Neutrophil (primary cell): ENCODE results near the gene PI4K2A.
A peak's percentile ranks its signal among the peaks of the same experiment; 100 is the strongest.
"Not testable (repeated sequence)": the region's sequence is repeated elsewhere in the genome, so short reads cannot be mapped to it uniquely, and the experiment has no call there.

ENCODE experiments used
- H3K27ac ChIP-seq: fragments of 200-600 bp; sonication (generic); 2 replicates; pipeline ENCODE4 v1.5.1; 2016; ENCODE audit warnings: mild to moderate bottlenecking, moderate library complexity
- H3K27me3 ChIP-seq: fragments of 200-600 bp; sonication (generic); 2 replicates; pipeline ENCODE4 v1.6.0; 2016; ENCODE audit warnings: mild to moderate bottlenecking
- H3K36me3 ChIP-seq: fragments of 200-600 bp; sonication (generic); 2 replicates; pipeline ENCODE4 v1.5.1; 2017
- H3K4me1 ChIP-seq, 2 experiments: fragments of 200-600 bp in 1 of 2; sonication (generic) in 1 of 2; 1 replicate in 1 of 2; 2 replicates in 1 of 2; pipeline versions ENCODE4 v1.5.1 to v1.6.1; 2013 to 2016; ENCODE audit warnings: low read depth in 1 of 2, low read length in 1 of 2, mild to moderate bottlenecking in 1 of 2, moderate library complexity in 1 of 2; ENCODE audit not compliant: control insufficient read depth in 1 of 2, insufficient read depth in 1 of 2
- H3K4me3 ChIP-seq, 2 experiments: fragments of 200-600 bp in 1 of 2; sonication (generic) in 1 of 2; 1 replicate in 1 of 2; 2 replicates in 1 of 2; pipeline ENCODE4 v1.5.1; 2013 to 2016; ENCODE audit warnings: low read depth in 1 of 2, low read length in 1 of 2, mild to moderate bottlenecking in 1 of 2, moderate library complexity in 1 of 2
- H3K9me3 ChIP-seq: fragments of 200-600 bp; sonication (generic); 2 replicates; pipeline ENCODE4 v1.5.1; 2016
- CTCF ChIP-seq: fragments of 200-600 bp; sonication (generic); IDR thresholded peaks from 2 replicates; pipeline ENCODE4 v1.5.1; 2016; ENCODE audit warnings: antibody characterized with exemption

Gene PI4K2A

GRCh38 chr10:97686962-97687784, 46.7 kb downstream of the PI4K2A start, which contains the start of gene AVPI1:
Gene AVPI1 (minus strand): TSS chr10:97687241. CDS start chr10:97679905, 7,336 bp downstream.
- no peaks in the 10 kb centered on the region for H3K36me3 ChIP-seq
- peak; percentile 27 for TF ChIP-seq CTCF
- no peaks in the 10 kb centered on the region for H3K9me3 ChIP-seq
- peak within 1 kb of the TSS; percentile 36 for H3K27ac ChIP-seq
- peaks cover 26% of the 10 kb centered on the region for H3K27me3 ChIP-seq
- H3K4me3 ChIP-seq: peak within 1 kb of the TSS; percentile 67 to 79
- H3K4me1 ChIP-seq: peaks cover 15% of the 10 kb centered on the region in 2 experiments

GRCh38 chr10:97687785-97688781, 47.6 kb downstream of the PI4K2A start:
- Histone ChIP-seq H3K36me3 (no peaks in the 10 kb centered on the region), H3K9me3 (no peaks in the 10 kb centered on the region), H3K27ac (peak overlapping the region; percentile 36), H3K4me1 (peaks cover 15% of the 10 kb centered on the region in 2 experiments), H3K27me3 (peaks cover 26% of the 10 kb centered on the region), H3K4me3 (peak overlapping the region; percentile 67 to 79)
- no peak for TF ChIP-seq CTCF

DNA sequence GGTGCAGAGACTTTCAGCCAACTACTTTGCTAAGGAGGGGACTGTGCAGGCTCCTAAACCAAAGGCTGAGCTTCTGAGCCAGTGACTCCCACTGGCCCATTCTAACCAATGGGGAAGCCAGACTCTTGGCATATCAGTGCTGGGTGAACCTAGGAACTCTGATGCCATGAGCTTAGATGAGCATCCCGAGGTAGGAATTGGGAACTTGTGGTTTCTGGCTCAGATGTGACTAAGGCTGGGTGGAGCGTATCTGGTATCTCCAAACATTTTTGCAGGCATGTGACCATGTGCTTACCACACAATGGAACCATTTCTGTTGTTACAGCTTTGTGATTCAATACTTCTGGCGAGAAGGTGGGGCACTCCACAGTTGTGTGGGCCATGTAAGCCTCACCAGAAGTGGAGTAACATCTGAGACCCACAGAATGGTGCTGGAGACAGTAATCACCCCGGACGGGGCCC, 49.1 kb downstream of the PI4K2A start:
- no peak overlapping the region for H3K27ac ChIP-seq
- H3K9me3 ChIP-seq: no peaks in the 10 kb centered on the region
- H3K4me1 ChIP-seq: peaks cover 15% of the 10 kb centered on the region in 2 experiments
- peaks cover 26% of the 10 kb centered on the region for H3K27me3 ChIP-seq
- no peak overlapping the region for H3K4me3 ChIP-seq
- TF ChIP-seq CTCF: no peak
- H3K36me3 ChIP-seq: no peaks in the 10 kb centered on the region

DNA sequence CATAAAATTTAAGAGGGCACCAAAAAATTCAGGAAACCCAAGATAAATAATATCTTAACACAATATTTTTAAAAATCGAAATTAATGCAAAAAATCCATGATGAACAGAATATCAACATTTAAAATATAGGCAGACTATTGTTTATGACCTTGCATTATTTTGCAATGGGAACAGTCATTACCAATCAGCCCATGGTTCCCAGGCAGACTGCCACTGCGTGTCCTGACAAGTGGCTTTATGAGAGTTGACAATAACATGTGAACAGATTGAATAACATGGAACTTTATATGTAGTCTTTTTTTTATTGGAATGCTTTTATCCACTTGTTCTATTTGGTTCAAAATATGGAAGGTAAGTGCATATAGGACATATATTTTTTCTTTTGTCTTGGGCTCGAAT, 49.7 kb downstream of the PI4K2A start:
- no peaks in the 10 kb centered on the region for H3K9me3 ChIP-seq
- peaks cover 26% of the 10 kb centered on the region for H3K27me3 ChIP-seq
- no peak for TF ChIP-seq CTCF
- no peaks in the 10 kb centered on the region for H3K36me3 ChIP-seq
- H3K27ac ChIP-seq: no peak overlapping the region
- no peak overlapping the region for H3K4me3 ChIP-seq
- peaks cover 15% of the 10 kb centered on the region in 2 experiments for H3K4me1 ChIP-seq

DNA sequence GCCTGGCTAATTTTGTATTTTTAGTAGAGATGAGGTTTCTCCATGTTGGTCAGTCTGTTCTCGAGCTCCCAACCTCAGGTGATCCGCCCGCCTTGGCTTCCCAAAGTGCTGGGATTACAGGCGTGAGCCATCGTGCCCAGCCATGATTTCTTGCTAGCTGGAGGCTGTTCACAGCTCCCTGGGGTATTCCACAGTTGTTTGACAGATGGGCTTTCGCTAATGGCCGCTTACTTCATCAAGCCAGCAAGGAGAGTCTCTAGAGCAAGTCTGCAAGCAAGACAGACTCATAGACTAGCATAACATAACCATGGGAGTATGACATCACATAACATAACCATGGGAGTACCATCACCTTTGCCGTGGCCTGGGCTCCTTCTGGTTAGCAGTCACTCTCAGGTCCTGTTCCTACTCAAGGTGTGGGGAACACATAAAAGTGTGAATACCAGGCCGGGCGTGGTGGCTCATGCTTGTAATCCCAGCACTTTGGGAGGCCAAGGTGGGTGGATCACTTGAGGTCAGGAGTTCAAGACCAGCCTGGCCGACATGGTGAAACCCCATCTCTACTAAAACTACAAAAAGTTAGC, 57.7 kb downstream of the PI4K2A start:
- not testable (repeated sequence) for H3K9me3 ChIP-seq, H3K4me1 ChIP-seq, H3K36me3 ChIP-seq, H3K27me3 ChIP-seq, H3K4me3 ChIP-seq, H3K27ac ChIP-seq
